Upper lobe of right lung (tissue), 1 donor: ENCODE results near the gene UQCR11. TPM values are rescaled to one million over a fixed set of nuclear protein-coding genes. Genes with fewer than 3 reads are reported as not detected.

Experiments used
- ATAC-seq: fragments of 200-7000 bp; cut with Tn5 transposase; one replicate; pipeline ENCODE4 v1.9.1; 2020; ENCODE audit warnings: mild to moderate bottlenecking, moderate library complexity
- DNase-seq: peaks from one replicate; pipeline ENCODE4 v3.0.0-alpha.2; 2020
- H3K27ac ChIP-seq: fragments of 200-600 bp; one replicate; pipeline ENCODE4 v1.8.0; 2022
- H3K27me3 ChIP-seq: fragments of 200-600 bp; one replicate; pipeline ENCODE4 v1.8.0; 2022; ENCODE audit warnings: mild to moderate bottlenecking
- H3K36me3 ChIP-seq: fragments of 200-600 bp; one replicate; pipeline ENCODE4 v1.8.0; 2022
- H3K4me1 ChIP-seq: fragments of 200-600 bp; one replicate; pipeline ENCODE4 v1.8.0; 2022
- H3K4me3 ChIP-seq: fragments of 200-600 bp; one replicate; pipeline ENCODE4 v1.8.0; 2022; ENCODE audit warnings: mild to moderate bottlenecking
- H3K9me3 ChIP-seq: fragments of 200-600 bp; one replicate; pipeline ENCODE4 v1.8.0; 2022
- intact Hi-C: fragments of 100-400 bp; cut with DNase I; formaldehyde crosslinking; loops from one replicate; pipeline ENCODE4 v1.11.0; 2022
- long read RNA-seq: library from polyadenylated mRNA; unstranded; transcript quantifications from one replicate; pipeline ENCODE4 v2.0.0, GENCODE V29; 2021
- total RNA-seq: library from RNA; stranded (reverse); fragmentation: NEBNext Ultra II Directional; extraction: Animal tissue kit (Norgen Biotek cat#: 25700); gene quantifications from one replicate; pipeline ENCODE4 v1.2.1, GENCODE V29; 2021
- TF ChIP-seq, protein P1 (sequence below): fragments of 200-600 bp; IDR thresholded peaks from one replicate; pipeline ENCODE4 v1.8.0; 2022; ENCODE audit warnings: antibody characterized with exemption
- donor health status: DM: no; HTN: yes; CAD: no; lungs with severe emphysema.

The UQCR11 gene
- total RNA-seq, result 167 TPM
- long read RNA-seq, transcript UQCR11-203 (3 exons, 1,324 nt), result major isoform, 64 of 67 reads
- long read RNA-seq, partial matches to known transcripts, result 0 of 67 reads
- long read RNA-seq, other reads (novel, unspliced or antisense), result 2 of 67 reads

DNA sequence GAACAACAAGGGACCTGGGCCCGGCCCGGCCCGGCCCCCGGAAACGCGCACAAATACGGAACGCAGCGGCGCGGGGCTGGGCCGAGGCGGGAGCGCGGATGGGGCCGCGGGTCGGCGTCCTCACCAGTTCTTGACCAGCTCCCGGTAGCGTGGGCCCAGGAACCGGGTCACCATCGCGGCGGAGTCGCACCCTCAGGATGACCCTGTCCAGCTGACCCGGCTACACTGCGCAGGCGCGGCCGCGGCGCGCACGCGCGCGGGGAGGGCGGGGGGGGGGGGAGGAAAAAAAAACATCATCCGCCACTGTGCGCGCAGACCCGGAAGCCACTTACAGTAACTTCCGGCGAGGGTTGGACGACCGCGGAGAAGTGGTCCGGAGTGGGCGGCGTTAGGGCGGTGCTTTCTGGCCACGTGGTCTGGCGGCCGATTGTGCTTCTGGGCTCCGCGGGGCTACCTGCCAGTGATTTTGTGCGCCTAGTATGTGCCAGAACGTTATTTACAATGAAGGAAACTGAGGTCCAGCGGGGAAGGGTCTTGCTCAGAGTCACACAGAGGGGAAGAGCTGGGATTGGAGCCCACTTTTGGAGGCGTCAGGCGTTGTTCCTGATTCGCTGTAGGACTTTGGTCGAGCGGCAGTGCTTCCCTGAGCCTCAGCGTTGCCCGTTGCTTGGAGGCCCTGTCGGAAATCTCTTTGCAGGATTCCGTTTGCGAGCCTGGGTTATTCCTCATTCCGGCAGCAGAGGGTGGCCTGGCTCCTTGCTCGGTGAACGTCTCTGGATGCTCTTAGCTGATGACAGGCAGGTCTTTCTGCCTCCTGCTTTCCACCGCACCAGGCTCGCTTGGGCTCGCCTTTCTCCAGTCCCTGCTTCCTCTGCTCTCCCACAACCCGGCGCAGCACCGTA is at the start of gene UQCR11:
Gene UQCR11, minus strand, starts transcription at position 227 of the 902 bp plus-strand sequence. Its CDS starts 53 bp downstream, at position 174.
- Histone ChIP-seq H3K4me3 (peak within 1 kb of the TSS; percentile 97), H3K4me1 (peaks cover 32% of the 10 kb centered on the region), H3K27ac (peak within 1 kb of the TSS; percentile 92), H3K27me3 (no peaks in the 10 kb centered on the region), H3K36me3 (no peaks in the 10 kb centered on the region), H3K9me3 (no peaks in the 10 kb centered on the region)
- TF ChIP-seq, protein P1, sequence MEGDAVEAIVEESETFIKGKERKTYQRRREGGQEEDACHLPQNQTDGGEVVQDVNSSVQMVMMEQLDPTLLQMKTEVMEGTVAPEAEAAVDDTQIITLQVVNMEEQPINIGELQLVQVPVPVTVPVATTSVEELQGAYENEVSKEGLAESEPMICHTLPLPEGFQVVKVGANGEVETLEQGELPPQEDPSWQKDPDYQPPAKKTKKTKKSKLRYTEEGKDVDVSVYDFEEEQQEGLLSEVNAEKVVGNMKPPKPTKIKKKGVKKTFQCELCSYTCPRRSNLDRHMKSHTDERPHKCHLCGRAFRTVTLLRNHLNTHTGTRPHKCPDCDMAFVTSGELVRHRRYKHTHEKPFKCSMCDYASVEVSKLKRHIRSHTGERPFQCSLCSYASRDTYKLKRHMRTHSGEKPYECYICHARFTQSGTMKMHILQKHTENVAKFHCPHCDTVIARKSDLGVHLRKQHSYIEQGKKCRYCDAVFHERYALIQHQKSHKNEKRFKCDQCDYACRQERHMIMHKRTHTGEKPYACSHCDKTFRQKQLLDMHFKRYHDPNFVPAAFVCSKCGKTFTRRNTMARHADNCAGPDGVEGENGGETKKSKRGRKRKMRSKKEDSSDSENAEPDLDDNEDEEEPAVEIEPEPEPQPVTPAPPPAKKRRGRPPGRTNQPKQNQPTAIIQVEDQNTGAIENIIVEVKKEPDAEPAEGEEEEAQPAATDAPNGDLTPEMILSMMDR, result peak; percentile 56
- intact Hi-C loops, result no loop called here
- DNase-seq (peak; percentile 97), ATAC-seq (peak; percentile 92)

DNA sequence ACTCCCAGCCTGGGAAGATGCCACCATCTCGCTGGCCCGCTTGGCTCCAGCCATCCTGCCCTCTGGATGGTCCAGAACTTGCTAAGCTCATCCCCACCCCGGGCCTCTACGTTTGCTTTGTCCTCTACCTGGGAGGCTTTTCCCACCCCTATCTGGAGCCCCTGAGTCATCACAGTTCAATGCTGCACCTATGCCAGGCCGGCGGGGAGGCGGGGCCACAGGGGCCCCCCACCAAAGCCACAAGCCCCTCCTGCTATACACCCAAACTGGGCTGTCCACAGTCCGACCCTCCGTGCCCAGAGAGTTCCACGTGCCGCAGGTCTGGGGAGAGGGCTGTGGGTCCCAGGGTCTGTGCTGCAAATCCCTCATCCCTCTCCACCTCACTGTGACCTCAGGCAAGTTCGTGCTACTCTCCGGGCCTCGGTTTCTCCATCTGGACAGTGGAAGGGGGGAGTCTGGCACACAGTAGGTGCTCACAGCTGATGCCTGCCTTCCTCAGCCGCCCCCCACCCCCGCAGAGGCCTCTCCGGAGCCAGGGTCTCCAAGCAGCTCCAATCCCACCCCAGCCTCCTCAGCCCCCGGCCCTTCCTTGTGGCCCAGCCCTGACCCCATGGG is 49.0 kb upstream of the UQCR11 start:
- Histone ChIP-seq H3K4me1 (peaks cover 5% of the 10 kb centered on the region), H3K27ac (no peak overlapping the region), H3K9me3 (no peaks in the 10 kb centered on the region), H3K4me3 (no peak overlapping the region), H3K27me3 (no peaks in the 10 kb centered on the region), H3K36me3 (no peaks in the 10 kb centered on the region)
- TF ChIP-seq, protein P1, result no peak
- DNase-seq (no peak), ATAC-seq (no peak)
- intact Hi-C loops, result no loop called here

DNA sequence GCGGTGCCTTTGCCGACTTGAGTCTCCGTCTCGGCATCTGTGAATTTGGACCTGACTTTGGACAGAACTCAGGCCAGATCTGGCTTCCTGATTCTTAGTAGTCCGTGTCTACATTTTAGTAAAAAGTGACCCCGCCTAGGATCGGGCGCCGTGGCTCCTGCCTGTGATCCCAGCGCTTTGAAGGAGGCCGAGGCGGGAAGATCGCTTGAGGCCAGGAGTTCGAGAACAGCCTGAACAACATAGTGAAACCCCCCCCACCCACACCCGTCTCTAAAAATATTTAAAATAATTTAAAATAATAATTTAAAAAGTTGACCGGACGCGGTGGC is 48.0 kb upstream of the UQCR11 start:
- H3K36me3 ChIP-seq, result no peaks in the 10 kb centered on the region
- H3K9me3 ChIP-seq, result no peaks in the 10 kb centered on the region
- peaks cover 5% of the 10 kb centered on the region for H3K4me1 ChIP-seq
- DNase-seq (no peak), ATAC-seq (no peak)
- H3K27me3 ChIP-seq, result no peaks in the 10 kb centered on the region
- H3K27ac ChIP-seq, result peak overlapping the region; percentile 100
- intact Hi-C loops, result no loop called here
- TF ChIP-seq, protein P1, result no peak
- peak overlapping the region; percentile 65 for H3K4me3 ChIP-seq

DNA sequence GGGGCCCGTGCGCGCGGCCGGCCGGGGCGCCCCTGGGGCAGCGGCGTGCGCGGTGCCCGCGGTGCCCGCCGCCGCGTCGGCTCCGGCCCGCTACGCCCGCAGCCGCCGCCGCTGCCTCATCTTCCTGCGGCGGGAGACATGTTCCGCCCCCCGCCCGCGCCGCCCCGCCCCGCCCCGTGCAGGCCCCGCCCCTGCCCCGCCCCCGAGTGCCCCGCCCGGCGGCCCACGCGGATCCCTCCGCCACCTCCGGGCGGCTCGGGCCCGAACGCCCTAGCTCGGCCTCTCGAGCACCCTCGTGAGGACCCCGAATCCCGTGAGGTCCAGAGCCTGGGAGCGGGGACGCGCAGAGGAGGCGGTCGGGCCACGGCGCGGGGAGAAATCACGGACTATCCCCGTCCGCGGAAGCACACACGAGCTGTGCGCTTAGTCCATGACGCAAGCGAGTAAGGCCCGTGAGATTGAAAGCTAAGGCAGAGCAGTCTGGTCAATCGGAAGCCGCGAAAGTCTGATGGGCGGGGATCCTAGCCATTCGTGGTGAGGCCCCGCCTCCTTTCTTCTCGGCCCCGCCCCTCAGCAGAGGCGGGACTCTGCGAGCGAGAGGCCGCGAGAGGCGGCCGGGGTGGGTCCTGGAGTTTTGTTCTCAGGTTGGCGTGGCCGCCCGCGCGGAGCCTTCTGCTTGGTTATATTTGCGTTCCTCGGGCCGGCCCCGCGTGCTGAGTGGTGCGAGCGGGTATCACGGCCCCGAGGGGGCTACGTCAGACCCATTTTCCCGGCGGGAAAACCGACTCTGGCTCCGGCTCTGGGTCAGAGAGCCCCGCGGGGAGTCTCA is 47.4 kb upstream of the UQCR11 start, which contains the start of gene TCF3:
Gene TCF3, minus strand, starts transcription at position 145 of the 829 bp plus-strand sequence. CDS start 2,367 bp downstream, outside the sequence.
- ATAC-seq, result peak; percentile 97
- Histone ChIP-seq H3K4me1 (peaks cover 5% of the 10 kb centered on the region), H3K9me3 (no peaks in the 10 kb centered on the region), H3K4me3 (peak within 1 kb of the TSS; percentile 77), H3K27ac (peak within 1 kb of the TSS; percentile 100), H3K27me3 (no peaks in the 10 kb centered on the region), H3K36me3 (no peaks in the 10 kb centered on the region)
- TF ChIP-seq, protein P1, result no peak
- peak; percentile 99 for DNase-seq
- intact Hi-C loops, result no loop called here

DNA sequence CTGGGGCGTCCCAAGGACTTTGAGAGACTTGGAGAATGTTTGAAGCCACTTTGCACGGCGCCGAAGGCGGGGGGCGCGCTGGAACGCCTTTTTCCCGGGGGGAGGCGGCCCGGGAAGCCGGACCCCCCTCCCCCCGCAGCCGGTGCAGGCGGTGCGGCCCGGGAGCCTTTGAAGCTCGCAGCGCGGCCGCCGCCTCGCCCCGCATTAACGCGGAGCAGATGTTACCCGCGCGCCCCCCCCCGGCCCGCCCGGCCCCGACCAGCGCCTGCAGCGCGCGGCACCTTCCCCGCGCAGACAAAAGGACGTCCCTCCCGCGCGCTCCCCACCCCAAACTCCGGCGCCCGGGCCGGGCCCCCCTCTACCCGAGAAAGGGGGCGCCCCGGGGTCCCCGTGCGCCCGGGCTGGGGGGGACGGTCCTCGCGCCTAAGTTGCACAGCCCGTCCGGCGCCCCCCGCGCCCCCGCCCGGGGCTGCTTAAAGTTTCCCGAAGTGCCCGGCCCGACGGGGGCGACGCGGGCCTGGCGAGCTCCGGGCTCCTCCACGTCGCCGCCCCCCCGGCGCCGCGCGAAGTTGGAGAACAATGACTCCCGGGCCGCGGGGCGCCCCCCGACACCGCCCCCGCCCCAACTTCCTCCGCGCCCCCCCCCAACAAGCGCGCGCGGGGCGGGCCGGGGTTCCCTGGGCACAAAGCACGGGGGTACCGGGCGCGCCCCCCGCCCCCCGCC is 46.5 kb upstream of the UQCR11 start:
- H3K4me3 ChIP-seq, result peak overlapping the region; percentile 77
- H3K4me1 ChIP-seq, result peaks cover 5% of the 10 kb centered on the region
- TF ChIP-seq, protein P1, result no peak
- no peaks in the 10 kb centered on the region for H3K27me3 ChIP-seq
- DNase-seq (peak; percentile 78), ATAC-seq (no peak)
- intact Hi-C loops, result no loop called here
- H3K9me3 ChIP-seq, result no peaks in the 10 kb centered on the region
- H3K27ac ChIP-seq, result peak overlapping the region; percentile 58
- no peaks in the 10 kb centered on the region for H3K36me3 ChIP-seq
